OCI-M2 (cell line): ENCODE results near the gene MAP6.
A peak's percentile ranks its signal among the peaks of the same experiment; 100 is the strongest.

ENCODE experiments used
- DNase-seq: peaks from one replicate; lab custom pipeline; 2025; ENCODE audit not compliant: unreplicated experiment; lab: John Stamatoyannopoulos, UW

MAP6 gene

GRCh38 chr11:75571625-75572024 lies 97.2 kb downstream of the MAP6 start:
- DNase-seq = no peak

GRCh38 chr11:75570559-75571139 lies 98.2 kb downstream of the MAP6 start:
- no peak for DNase-seq

- DNase-seq = no peak
Measured at GRCh38 chr11:75568616-75569219, 100.1 kb downstream of the MAP6 start.

GRCh38 chr11:75567971-75568370 lies 100.9 kb downstream of the MAP6 start:
- DNase-seq = no peak

- no peak for DNase-seq
Measured at GRCh38 chr11:75566763-75567279, 102.0 kb downstream of the MAP6 start.

GRCh38 chr11:75565916-75566762 lies 102.7 kb downstream of the MAP6 start:
- DNase-seq = no peak

GRCh38 chr11:75565221-75565814 lies 103.5 kb downstream of the MAP6 start:
- no peak for DNase-seq

- no peak for DNase-seq
Measured at GRCh38 chr11:75563978-75564552, 104.8 kb downstream of the MAP6 start.

- DNase-seq = no peak
Measured at GRCh38 chr11:75563501-75563977, 105.3 kb downstream of the MAP6 start.

GRCh38 chr11:75562836-75563484 lies 105.9 kb downstream of the MAP6 start:
- DNase-seq = no peak

- DNase-seq = no peak
Measured at GRCh38 chr11:75562048-75562835, 106.6 kb downstream of the MAP6 start, which contains the start of gene SERPINH1. Gene SERPINH1 (plus strand): TSS chr11:75562253. CDS start chr11:75566350, 4,097 bp downstream.

GRCh38 chr11:75561426-75562047 lies 107.3 kb downstream of the MAP6 start:
- no peak for DNase-seq

GRCh38 chr11:75560644-75561043 lies 108.2 kb downstream of the MAP6 start:
- no peak for DNase-seq

GRCh38 chr11:75558939-75559843 lies 109.6 kb downstream of the MAP6 start:
- peak; percentile 38 for DNase-seq

GRCh38 chr11:75557666-75558494 lies 111.0 kb downstream of the MAP6 start:
- no peak for DNase-seq

- no peak for DNase-seq
Measured at GRCh38 chr11:75556275-75556674, 112.6 kb downstream of the MAP6 start.

- DNase-seq = no peak
Measured at GRCh38 chr11:75555079-75555811, 113.6 kb downstream of the MAP6 start.
